ENCODE data around the gene PRKCA. TPM values are rescaled to one million over a fixed set of nuclear protein-coding genes. Genes with fewer than 3 reads are reported as not detected.
"Not testable (repeated sequence)": the region's sequence is repeated elsewhere in the genome, so short reads cannot be mapped to it uniquely, and the experiment has no call there.

The PRKCA gene
- total RNA-seq, 1 donor from 2014 or later = 2.2 TPM

DNA sequence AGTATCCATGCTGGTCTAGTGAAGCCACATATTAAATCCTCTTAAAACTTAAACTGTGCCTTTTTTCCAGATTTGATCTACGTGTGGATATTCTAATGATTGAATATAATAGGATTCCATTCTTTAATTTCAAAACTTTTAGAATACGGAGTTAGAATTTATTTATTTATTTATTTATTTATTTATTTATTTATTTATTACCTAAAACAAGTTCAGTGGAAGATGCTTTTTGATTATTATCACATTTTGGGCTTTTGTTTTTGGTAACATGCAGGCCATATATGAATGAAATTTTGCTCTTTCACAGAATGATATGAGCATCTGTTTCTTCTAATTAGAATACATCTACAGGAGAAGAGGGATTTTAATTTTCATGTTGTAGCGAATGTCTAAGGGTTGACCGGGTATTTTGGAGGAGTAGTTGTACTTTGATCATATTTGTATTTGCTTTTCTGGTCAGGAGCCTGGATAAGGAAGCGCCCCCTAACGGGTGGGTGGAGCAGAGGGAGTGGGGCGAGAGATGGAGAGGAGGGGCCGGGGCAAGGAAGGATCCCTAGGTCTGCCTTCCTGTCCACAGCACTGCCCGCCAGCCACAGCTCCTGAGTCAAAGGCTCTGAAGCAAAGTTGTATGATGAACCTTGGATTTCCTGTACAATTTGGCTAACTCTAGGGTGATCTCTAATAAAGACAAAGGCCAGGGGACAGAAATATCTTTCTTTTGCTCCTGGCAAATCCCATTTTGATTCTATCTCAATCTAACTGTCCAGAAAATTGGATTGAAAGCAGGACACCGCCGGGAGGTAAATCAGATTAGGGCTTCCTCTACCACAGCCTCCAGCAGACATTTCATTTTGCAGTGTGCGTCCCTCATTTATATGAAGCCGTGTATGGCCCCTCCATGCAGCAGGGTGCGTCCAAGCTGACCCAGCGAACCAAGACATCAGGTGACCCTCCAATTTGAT lies 149.1 kb downstream of the PRKCA start:
- Mint-ChIP-seq H3K27me3 (no peaks in the 10 kb centered on the region), H3K27ac (no peak overlapping the region), H3K4me3 (no peak overlapping the region), H3K36me3 (ENCODE audit: low read depth) (no peaks in the 10 kb centered on the region), H3K4me1 (no peaks in the 10 kb centered on the region), H3K9me3 (no peaks in the 10 kb centered on the region)
- ATAC-seq (ENCODE audit: low read depth) = no peak
- no peak for TF ChIP-seq CTCF (IDR thresholded peaks at IDR 0.05)
- no peak for DNase-seq
- intact Hi-C loops (cut with micrococcal nuclease) = no loop called here
- POLR2A ChIA-PET = no interaction called here
- CTCF ChIA-PET = no interaction called here

DNA sequence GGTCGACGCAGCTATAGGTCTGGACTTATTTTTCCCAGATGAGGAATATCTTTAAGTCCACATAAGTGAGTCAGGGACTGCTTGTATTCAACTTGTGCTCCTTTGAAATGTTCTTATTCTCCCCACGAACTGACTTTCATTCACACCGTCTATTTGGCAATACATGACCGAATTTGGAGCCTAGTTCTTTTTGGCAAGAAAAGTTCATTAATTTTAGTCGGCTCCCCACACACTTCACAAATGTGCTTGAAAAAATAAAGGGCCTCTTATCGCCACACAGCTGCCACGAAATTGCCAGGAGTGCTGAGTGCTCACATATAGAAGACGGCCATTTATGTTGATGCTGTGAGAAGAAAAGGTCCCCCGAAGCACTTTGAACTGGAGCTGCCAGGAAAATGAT lies 152.6 kb downstream of the PRKCA start:
- no peak for DNase-seq
- intact Hi-C loops (cut with micrococcal nuclease) = no loop called here
- Mint-ChIP-seq H3K4me3 (no peak overlapping the region), H3K36me3 (ENCODE audit: low read depth) (no peaks in the 10 kb centered on the region), H3K9me3 (peaks cover 9% of the 10 kb centered on the region), H3K27ac (no peak overlapping the region), H3K4me1 (no peaks in the 10 kb centered on the region), H3K27me3 (no peaks in the 10 kb centered on the region)
- ATAC-seq (ENCODE audit: low read depth) = no peak
- CTCF ChIA-PET = no interaction called here
- TF ChIP-seq CTCF (IDR thresholded peaks at IDR 0.05) = no peak
- POLR2A ChIA-PET = no interaction called here

- H3K9me3 Mint-ChIP-seq; POLR2A ChIA-PET; H3K4me1 Mint-ChIP-seq; CTCF ChIA-PET; H3K4me3 Mint-ChIP-seq; H3K27me3 Mint-ChIP-seq; intact Hi-C loops (cut with micrococcal nuclease); ATAC-seq (ENCODE audit: low read depth); H3K27ac Mint-ChIP-seq; H3K36me3 Mint-ChIP-seq (ENCODE audit: low read depth); DNase-seq: not testable (repeated sequence)
Observed at GRCh38 chr17:66457499-66457898, 155.1 kb downstream of the PRKCA start.

GRCh38 chr17:66458782-66459181 lies 156.4 kb downstream of the PRKCA start:
- CTCF ChIA-PET = no interaction called here
- POLR2A ChIA-PET = no interaction called here
- Mint-ChIP-seq H3K4me1 (no peaks in the 10 kb centered on the region), H3K9me3 (peaks cover 9% of the 10 kb centered on the region), H3K27me3 (no peaks in the 10 kb centered on the region), H3K36me3 (ENCODE audit: low read depth) (no peaks in the 10 kb centered on the region), H3K4me3 (no peak overlapping the region), H3K27ac (no peak overlapping the region)
- intact Hi-C loops (cut with micrococcal nuclease) = no loop called here
- DNase-seq (no peak), ATAC-seq (ENCODE audit: low read depth) (no peak)
- TF ChIP-seq CTCF (IDR thresholded peaks at IDR 0.05) = no peak

DNA sequence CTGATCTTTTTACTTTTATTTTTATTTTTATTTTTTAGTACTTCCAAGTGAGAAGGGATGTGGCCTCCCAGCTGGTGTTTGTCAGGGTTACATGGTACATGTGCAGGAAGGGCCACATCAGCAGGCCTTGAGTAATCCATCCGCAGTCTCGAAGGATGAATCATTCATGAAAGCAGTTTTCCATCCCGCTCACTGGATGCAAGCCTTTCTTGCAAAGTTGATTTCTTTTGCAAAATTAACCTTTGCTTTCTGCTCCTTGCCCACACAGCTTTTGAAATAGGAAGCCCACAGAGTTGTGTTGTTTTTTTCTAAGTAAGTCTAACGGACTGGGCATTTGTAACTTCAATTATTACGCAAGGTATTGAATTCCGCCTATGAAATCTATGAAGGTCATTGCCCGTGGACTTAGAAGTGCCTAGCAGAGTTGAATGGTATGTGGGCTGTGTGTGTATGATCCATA lies 157.4 kb downstream of the PRKCA start:
- POLR2A ChIA-PET = no interaction called here
- CTCF ChIA-PET = no interaction called here
- no peaks in the 10 kb centered on the region for H3K27me3 Mint-ChIP-seq
- H3K9me3 Mint-ChIP-seq = peaks cover 9% of the 10 kb centered on the region
- H3K36me3 Mint-ChIP-seq (ENCODE audit: low read depth) = no peaks in the 10 kb centered on the region
- DNase-seq = no peak
- TF ChIP-seq CTCF (IDR thresholded peaks at IDR 0.05) = no peak
- ATAC-seq (ENCODE audit: low read depth) = no peak
- intact Hi-C loops (cut with micrococcal nuclease) = no loop called here
- no peak overlapping the region for H3K4me3 Mint-ChIP-seq
- H3K4me1 Mint-ChIP-seq = no peaks in the 10 kb centered on the region
- H3K27ac Mint-ChIP-seq = no peak overlapping the region
